HG03103 (cell line): Measurements from ENCODE around the gene PRICKLE2.

Experiments used
- ATAC-seq: cut with Tn5 transposase; IDR thresholded peaks from one replicate; pipeline ENCODE4 v1.9.1; 2021; ENCODE audit warnings: low read depth; ENCODE audit not compliant: unreplicated experiment

Gene PRICKLE2

GRCh38 chr3:64253689-64254088, 28.4 kb upstream of the PRICKLE2 start:
- ATAC-seq: no peak

- ATAC-seq: no peak
Observed at GRCh38 chr3:64251019-64251418, 25.8 kb upstream of the PRICKLE2 start.

- no peak for ATAC-seq
Observed at GRCh38 chr3:64247991-64248646, 22.9 kb upstream of the PRICKLE2 start.

GRCh38 chr3:64244011-64244942, 19.0 kb upstream of the PRICKLE2 start:
- ATAC-seq: no peak

GRCh38 chr3:64242435-64242834, 17.2 kb upstream of the PRICKLE2 start:
- ATAC-seq: no peak

GRCh38 chr3:64240959-64241358, 15.7 kb upstream of the PRICKLE2 start:
- no peak for ATAC-seq

- no peak for ATAC-seq
Observed at GRCh38 chr3:64240396-64240795, 15.1 kb upstream of the PRICKLE2 start.

GRCh38 chr3:64239841-64240240, 14.6 kb upstream of the PRICKLE2 start:
- ATAC-seq: no peak

- ATAC-seq: no peak
Observed at GRCh38 chr3:64238971-64239667, 13.9 kb upstream of the PRICKLE2 start.

GRCh38 chr3:64237083-64237482, 11.8 kb upstream of the PRICKLE2 start:
- no peak for ATAC-seq

GRCh38 chr3:64235605-64236004, 10.3 kb upstream of the PRICKLE2 start:
- no peak for ATAC-seq

GRCh38 chr3:64234571-64234970, 9.3 kb upstream of the PRICKLE2 start:
- no peak for ATAC-seq

- ATAC-seq: no peak
Observed at GRCh38 chr3:64232821-64233220, 7.6 kb upstream of the PRICKLE2 start.

GRCh38 chr3:64229903-64230302, 4.6 kb upstream of the PRICKLE2 start:
- no peak for ATAC-seq

- ATAC-seq: no peak
Observed at GRCh38 chr3:64228110-64228509, 2.8 kb upstream of the PRICKLE2 start.

- no peak for ATAC-seq
Observed at GRCh38 chr3:64226730-64227129, 1.5 kb upstream of the PRICKLE2 start.

- ATAC-seq: no peak
Observed at GRCh38 chr3:64225695-64226499, 631 bp upstream of the PRICKLE2 start.

GRCh38 chr3:64223791-64224745, 1.2 kb downstream of the PRICKLE2 start:
- ATAC-seq: no peak

GRCh38 chr3:64222501-64223111, 2.7 kb downstream of the PRICKLE2 start:
- no peak for ATAC-seq
